Ramos (cell line): ENCODE results near the gene FAM186B.
"Not testable (repeated sequence)": the region's sequence is repeated elsewhere in the genome, so short reads cannot be mapped to it uniquely, and the experiment has no call there.

Experiments
- in situ Hi-C: fragments of 300-500 bp; cut with MboI; formaldehyde crosslinking; loops from one replicate; pipeline ENCODE4 v1.14.3; 2022; ENCODE audit warnings: low sequenced_read_pairs; ENCODE audit not compliant: unreplicated experiment

FAM186B gene

DNA sequence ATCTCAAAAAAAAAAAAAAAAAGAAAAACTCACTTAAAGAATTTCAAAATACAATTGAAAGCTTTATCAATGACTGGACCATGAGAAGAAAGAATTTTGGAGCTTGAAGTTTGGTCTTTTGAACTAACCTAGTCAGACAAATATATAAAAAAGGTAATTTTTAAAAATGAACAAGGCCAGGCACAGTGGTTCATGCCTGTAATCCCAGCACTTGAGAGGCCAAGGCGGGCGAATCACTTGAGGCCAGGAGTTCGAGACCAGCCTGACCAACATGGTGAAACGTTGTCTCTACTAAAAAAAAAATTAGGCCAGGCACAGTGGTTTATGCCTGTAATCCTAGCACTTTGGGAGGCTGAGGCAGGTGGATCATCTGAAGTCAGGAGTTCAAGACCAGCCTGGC is 5.3 kb upstream of the FAM186B start:
- in situ Hi-C loops: not testable (repeated sequence)

- in situ Hi-C loops: no loop called here
These were observed 4.4 kb upstream of the FAM186B start for GRCh38 chr12:49609875-49610154.

GRCh38 chr12:49609059-49609874 is 3.8 kb upstream of the FAM186B start:
- in situ Hi-C loops: no loop called here

DNA sequence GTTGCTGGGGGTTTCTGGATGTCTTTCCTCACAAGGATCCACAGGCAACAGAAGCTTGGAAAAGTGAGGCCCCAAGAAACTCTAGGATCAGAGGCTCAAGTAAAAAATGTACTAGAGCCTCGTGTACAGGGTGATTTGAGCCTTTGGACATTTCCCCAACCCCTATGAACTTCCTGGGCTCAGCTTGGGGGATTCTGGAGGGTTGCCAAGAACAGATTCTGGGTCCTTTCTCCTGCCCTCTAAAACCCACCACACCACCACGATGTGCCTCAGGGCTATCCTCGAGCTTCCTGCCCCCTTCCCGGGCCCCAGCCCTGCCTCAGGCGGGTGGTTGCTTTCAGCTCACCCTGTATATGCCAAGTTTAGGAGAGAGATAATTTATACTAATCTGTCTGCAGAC is 583 bp downstream of the FAM186B start:
- in situ Hi-C loops: no loop called here

DNA sequence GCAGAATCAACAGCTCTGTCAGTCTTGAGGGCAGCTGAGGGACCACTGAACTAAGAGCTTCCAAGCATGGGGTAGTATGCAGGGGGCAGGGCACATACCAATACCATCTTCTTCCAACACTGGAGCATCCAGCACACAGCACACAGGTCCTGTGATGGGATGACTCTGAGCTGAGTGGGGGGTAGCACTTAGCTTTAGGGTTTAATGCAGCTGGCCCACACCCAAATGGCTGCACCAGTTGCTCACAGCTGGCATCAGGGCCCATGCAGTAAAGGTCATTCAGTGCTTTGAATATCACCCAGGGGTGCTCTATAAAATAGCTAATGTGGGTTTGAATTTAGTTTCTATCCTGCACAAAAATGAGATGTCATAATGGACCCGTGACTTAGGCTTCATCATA is 1.7 kb downstream of the FAM186B start:
- in situ Hi-C loops: no loop called here

DNA sequence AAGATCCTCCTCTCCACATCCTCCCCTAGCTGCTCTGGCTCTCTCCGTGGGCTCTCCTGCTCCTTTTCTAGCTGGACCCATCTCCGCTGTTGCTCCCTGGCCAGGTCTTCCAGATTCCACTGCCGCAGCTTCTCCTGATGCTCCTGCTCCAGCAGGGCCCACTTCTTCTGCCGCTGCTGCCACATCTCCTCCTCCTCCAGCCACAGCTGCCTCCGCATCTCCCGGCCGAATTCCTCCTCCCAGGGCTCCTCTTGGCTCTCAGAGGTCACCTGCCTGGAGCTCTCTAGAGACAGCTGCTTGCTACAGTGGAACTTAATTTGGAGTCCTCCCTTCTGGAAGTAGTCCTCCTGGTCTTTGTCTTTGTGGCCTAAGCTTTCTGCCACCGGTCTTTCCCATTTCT is 5.5 kb downstream of the FAM186B start:
- in situ Hi-C loops: no loop called here

- in situ Hi-C loops: no loop called here
These were observed 6.9 kb downstream of the FAM186B start for GRCh38 chr12:49598527-49598926.

DNA sequence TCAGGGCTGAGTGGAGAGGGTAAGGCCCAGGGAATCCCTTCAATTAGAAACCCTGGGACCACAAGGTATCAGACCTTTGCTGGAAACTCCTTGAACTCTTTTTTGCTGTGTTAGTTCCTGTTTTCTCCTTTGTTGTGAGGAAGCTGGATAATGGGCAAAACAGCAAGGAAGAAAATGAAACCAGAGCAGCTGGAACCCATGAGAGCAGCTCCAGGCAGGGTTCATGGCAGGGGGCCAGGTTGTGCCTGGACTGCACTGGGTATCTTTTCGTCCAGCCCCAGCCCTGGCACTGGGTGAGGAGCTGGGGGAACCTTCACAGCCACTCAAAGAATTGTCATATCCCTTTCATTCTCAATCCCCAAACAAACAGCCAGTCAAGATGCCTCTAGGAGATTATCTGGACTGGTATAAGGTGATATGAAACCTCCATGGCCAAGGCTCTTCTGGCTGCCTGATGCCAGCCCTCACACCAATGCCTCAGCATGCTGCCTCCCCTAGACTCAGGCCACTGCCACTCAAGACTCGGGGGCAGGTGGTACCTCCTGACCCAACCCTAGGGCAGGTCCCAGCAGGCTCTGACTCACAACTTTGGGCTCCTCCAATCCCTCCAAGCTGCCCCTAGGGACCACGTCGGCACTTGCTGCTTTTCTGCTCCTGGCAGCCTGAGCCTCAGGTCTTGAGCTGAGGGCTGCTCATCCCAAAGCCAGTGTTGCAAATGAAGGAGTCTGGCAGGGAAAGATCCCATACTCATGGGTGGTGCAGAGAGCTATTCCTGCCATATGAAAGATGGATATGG is 16.5 kb downstream of the FAM186B start:
- in situ Hi-C loops: no loop called here

DNA sequence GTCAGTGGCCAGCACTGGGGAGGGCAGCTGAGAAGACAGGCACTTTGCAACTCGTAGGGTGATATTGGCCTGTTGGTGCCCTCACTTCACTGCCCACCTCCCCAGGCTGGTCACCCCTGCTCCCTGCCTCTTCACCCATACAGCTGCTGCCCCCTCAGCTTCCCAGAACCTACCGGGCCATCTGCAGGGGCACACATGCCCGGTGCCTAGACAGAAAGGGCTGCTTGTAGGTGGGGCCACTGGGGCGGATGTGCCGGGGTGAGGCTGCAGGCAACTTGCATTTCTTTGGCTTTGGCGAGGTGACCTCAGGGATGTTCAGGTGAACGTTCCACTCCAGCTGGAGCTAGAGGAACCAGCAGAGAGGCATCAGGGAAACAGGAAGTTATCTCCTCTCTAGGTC is 17.2 kb downstream of the FAM186B start:
- in situ Hi-C loops: no loop called here

DNA sequence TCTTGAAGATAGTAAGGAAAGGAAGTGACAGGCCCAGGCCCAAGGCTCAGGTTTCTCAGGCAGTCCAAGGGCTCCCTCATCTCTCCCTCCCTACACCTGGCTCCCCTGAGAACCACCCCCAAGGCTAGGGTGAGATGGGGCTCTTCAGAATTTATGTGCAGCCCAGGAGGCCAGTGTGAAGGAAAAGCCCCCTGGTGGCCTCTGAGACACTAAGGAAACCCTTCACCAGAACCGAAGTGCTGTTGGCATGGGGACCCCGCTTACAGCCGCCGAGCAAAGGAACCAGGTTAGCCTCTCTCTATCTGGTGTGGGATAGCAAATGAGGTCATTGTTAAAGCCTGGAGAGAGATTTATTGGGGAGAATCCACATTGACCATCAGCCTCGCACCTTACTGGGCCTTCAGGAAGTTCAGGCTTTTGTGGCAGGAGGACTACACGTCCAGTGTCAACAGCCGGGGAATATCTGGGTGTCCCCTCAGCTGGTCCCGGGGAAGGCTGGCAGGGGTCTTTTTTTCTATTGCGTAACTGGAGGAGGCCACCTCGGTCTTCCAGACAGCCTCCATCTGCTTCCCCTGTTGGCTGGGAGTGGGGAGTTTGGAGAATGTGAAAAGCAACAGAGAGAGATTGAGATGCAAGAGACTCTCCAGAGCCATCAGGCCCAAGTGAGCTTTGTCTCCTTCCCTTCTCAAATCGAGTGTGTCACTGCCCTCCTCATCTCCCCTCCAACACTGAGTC is 18.1 kb downstream of the FAM186B start:
- in situ Hi-C loops: no loop called here

GRCh38 chr12:49585477-49586459 is 19.7 kb downstream of the FAM186B start:
- in situ Hi-C loops: no loop called here

DNA sequence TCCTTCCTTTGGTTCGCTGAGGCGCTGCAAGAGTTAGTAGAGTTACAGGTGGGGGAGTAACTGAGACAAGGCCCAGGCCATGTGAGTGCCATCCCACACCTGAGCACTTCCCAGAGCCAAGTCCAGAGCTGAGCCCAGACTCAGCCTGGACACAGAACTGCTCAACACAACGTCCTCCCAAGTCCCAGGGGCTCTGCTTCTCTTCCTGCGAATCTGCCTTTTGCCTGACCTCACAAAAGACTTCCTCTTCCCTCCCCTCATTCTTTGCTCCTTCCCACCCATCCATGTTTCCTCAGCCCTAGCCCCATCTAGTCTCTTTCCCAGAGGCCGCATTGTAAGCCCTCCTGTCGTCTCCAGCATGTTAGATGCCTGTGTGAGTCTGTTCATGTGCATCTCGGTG is 20.8 kb downstream of the FAM186B start:
- in situ Hi-C loops: no loop called here

GRCh38 chr12:49583366-49584094 is 21.9 kb downstream of the FAM186B start:
- in situ Hi-C loops: no loop called here

DNA sequence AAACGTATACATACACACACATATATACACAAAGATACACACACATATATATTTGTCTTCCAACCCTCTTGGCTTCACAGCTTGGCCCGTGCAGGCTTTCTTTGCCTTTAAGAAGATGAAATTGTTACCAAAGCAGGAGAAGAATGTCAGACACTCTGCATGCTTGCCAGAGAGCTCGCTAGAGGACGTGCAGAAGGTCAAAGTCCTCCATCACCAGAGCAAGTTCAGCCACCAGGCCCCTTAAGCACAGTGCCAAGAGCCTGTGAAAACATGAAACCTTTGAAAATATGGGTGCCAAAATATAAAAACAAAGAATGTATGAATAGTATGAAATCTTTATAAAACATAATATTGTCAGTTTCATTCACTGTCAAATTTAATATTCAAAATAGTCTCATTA is 22.6 kb downstream of the FAM186B start:
- in situ Hi-C loops: no loop called here

DNA sequence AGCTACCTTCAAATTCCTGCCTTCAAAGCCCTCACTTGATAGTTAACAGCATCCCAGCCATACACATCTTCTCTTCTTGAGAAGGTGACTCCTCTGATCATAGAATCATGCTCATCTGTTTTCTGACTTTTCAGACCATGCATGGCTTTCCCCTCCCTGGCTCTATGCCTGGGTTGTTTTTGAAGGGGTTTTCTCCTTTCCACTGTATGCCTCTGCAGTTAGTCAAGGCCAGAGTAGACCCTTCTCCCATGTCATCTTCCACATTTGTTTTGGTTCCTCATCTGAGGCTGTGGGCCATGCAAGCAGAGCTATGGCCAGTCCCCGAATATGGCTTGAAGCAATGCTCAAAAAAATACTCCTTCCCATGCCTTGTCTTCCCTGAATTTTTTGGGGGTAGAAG is 23.2 kb downstream of the FAM186B start:
- in situ Hi-C loops: no loop called here

DNA sequence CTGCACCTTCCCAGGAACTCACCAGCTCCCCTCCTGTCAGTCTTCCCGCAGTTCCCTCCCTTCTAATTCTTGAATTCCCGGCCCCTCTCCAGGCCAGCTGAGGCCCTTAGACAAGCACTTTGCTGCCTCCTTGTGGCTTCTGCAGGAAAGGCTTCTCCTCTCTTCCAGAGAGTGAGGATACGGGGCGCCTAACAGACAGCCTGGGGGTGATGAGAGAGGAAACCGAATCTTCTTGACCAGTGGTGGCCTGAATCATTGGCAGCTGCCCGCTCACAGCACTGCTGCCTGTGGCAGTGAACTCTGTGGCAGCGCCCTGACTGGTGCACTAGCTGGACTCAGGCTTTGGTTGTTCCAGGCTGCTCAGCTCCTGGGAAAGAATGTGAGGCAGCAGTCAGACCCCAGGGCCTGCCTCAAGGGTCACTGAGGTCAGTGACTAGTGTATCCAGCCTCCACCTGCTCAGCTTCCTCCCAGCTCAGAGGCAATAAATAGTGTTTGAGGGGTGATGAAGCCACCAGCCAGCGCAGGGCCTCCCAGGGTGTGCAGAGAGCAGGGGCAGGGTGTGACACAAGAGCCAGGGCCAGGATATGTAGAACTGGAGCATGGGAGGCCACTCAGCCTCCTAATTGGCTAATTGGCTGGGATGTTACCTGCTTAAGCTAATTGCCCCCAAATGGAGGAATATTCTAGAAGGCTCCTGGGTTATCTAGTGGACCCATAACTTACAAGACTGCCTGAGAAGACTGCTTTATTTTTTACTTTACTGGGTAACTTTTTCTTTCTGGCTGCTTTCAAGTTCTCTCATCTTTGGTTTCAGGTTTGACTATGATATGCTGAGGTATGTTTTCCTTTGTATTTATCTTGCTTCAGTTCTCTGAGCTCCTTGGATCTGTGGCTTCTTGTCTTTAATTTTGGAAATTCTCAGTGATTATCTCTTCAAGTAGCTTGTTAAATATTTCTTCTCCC is 24.6 kb downstream of the FAM186B start:
- in situ Hi-C loops: no loop called here

DNA sequence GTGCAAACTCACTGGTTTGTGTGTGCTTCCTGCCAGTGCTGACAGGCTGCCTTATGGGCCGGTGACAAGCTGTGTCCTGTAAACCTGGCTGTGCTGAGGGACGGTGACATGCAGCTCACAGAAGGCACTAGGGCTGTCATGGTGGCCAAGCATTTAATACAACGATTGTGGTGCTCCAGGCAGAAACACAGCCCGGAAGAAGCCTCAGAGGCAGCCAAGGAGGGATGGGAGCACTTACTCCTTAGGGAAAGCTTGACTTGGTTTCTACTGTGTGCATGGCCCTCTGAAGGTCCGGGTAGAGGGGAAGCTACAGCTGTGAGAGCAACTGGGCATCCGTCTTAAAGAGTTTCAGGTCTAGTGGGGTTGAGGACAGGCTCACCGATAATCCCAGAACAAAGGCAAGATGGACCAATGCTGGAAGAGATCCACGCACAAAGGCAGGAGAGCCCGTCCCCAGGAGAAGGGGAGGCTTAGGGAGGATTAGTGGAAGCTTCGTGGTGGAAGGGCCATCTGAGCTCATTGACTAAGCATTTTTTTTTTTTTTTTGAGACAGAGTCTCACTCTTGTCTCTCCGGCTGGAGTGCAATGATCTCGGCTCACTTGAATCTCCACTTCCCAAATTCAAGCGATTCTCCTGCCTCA is 26.8 kb downstream of the FAM186B start:
- in situ Hi-C loops: no loop called here
